ENCODE data around the gene TMBIM4.

Gene TMBIM4

DNA sequence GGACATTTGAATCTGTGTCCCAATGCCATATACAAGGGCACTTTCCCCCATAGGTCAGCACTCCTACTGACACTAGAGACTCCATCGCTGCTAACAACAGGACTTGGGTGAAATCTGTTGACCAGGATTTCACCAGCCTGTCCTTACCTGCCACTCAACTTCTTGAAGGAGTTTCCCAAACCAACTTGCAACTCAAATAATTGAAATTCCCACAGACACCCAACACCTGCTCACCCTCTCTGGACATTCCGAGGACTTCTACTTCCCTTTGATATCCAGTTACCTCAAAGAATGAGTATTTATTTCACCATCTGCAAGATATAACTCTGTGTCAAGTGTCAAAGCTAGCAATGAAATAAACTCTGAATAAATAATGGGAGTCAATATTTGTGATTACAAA, 83.8 kb downstream of the TMBIM4 start:
- DNase-seq = no peak
